K562 (cell line): ENCODE results near the gene DAPP1. TPM values are rescaled to one million over a fixed set of nuclear protein-coding genes. Genes with fewer than 3 reads are reported as not detected.

ENCODE experiments used
- ATAC-seq: fragments of 200-7000 bp; cut with Tn5 transposase; 3 replicates; pipeline ENCODE4 v1.9.1; 2020; ENCODE audit warnings: moderate library complexity
- BruUV-seq: library from RNA; stranded (reverse); fragments of 400-500 nt; replicated peaks from 2 replicates; lab custom pipeline; 2021; lab: Mats Ljungman, UMichigan
- CTCF ChIA-PET: fragments of 300-600 bp; formaldehyde crosslinking; extraction: SDS; loops from one replicate; lab custom pipeline; 2021; ENCODE audit warnings: low intra/inter-chr PET ratio; lab: Yijun Ruan, JAX
- POLR2A ChIA-PET: fragments of 300-600, 350-650 bp; sonication (Branson Sonifier 250); formaldehyde crosslinking; extraction: SDS; loops from one replicate; lab custom pipeline; 2021; ENCODE audit warnings: antibody characterized with exemption, inconsistent platforms; lab: Yijun Ruan, JAX
- DNase-seq, 4 experiments: peaks; one replicate each; pipeline versions ENCODE4 v3.0.0 to v3.0.0-alpha.2; 2011 to 2018; ENCODE audit warnings: low spot score in 3 of 4, mixed read lengths in 3 of 4; ENCODE audit errors: extremely low read depth in 1 of 4
- FAIRE-seq: peaks from 2 replicates; lab custom pipeline; 2011; peaks lifted over from hg19 to GRCh38; lab: Jason Lieb, UNC
- H2AFZ ChIP-seq: 2 replicates; pipeline ENCODE4 v1.6.0; 2011; ENCODE audit warnings: low read depth, low read length, control low read depth, inconsistent platforms
- H3K27ac ChIP-seq: fragments of 200-600 bp; 3 replicates; pipeline ENCODE4 v1.8.0; 2011; ENCODE audit warnings: low read depth, mild to moderate bottlenecking, control low read depth, inconsistent platforms, low read length, moderate library complexity, mixed read lengths; ENCODE audit errors: extremely low read depth
- H3K27me3 ChIP-seq, 2 experiments: fragments of 300-600 bp in 1 of 2; 2 replicates in 1 of 2; 3 replicates in 1 of 2; pipeline versions ENCODE4 v1.6.0 to v1.8.0; 2011; ENCODE audit warnings: inconsistent platforms in 2 of 2, low read length in 2 of 2, mild to moderate bottlenecking in 1 of 2, mixed read lengths in 1 of 2, moderate library complexity in 1 of 2; ENCODE audit not compliant: control insufficient read depth in 2 of 2, insufficient read depth in 2 of 2
- H3K36me3 ChIP-seq: fragments of 300-600 bp; 3 replicates; pipeline ENCODE4 v1.8.0; 2011; ENCODE audit warnings: mild to moderate bottlenecking, low read length, inconsistent platforms; ENCODE audit not compliant: control insufficient read depth, insufficient read depth
- H3K4me1 ChIP-seq, 2 experiments: fragments of 200-600 bp in 1 of 2; replicated peaks in 1 of 2; 2 replicates in 1 of 2; 3 replicates in 1 of 2; pipeline versions ENCODE4 v1.5.1 to v1.8.0; 2011; ENCODE audit warnings: inconsistent platforms in 2 of 2, low read length in 2 of 2, mild to moderate bottlenecking in 1 of 2, mixed read lengths in 1 of 2, moderate library complexity in 1 of 2; ENCODE audit not compliant: control insufficient read depth in 2 of 2, insufficient read depth in 2 of 2
- H3K4me2 ChIP-seq: 2 replicates; pipeline ENCODE4 v1.6.1; 2011; ENCODE audit warnings: low read length, control low read depth, inconsistent platforms, mixed read lengths; ENCODE audit not compliant: insufficient read depth
- H3K4me3 ChIP-seq: fragments of 200-600 bp; sonication (generic), shearing (Covaris generic); 2 replicates; pipeline ENCODE4 v1.5.1; 2016; ENCODE audit warnings: control low read depth, inconsistent platforms
- H3K79me2 ChIP-seq: fragments of 200-600 bp; 3 replicates; pipeline ENCODE4 v1.8.0; 2011; ENCODE audit warnings: low read length, inconsistent platforms; ENCODE audit not compliant: control insufficient read depth, insufficient read depth
- H3K9ac ChIP-seq, 2 experiments: 2 replicates each; pipeline versions ENCODE4 v1.6.0 to v1.6.1; 2011; ENCODE audit warnings: low read depth in 2 of 2, low read length in 2 of 2, control low read depth in 1 of 2, inconsistent platforms in 1 of 2, mild to moderate bottlenecking in 1 of 2, mixed read lengths in 1 of 2; ENCODE audit not compliant: insufficient read depth in 1 of 2
- H3K9me1 ChIP-seq: one replicate; pipeline ENCODE4 v1.6.0; 2011; ENCODE audit warnings: inconsistent platforms, mild to moderate bottlenecking, low read length, moderate library complexity; ENCODE audit not compliant: control insufficient read depth, insufficient read depth
- H3K9me3 ChIP-seq: replicated peaks from 2 replicates; pipeline ENCODE4 v1.5.1; 2011; ENCODE audit warnings: low read depth, low read length, inconsistent platforms; ENCODE audit not compliant: control insufficient read depth, insufficient read depth
- H4K20me1 ChIP-seq: replicated peaks from 2 replicates; pipeline ENCODE4 v1.6.1; 2011; ENCODE audit warnings: low read length, inconsistent platforms, mixed read lengths; ENCODE audit not compliant: control insufficient read depth, insufficient read depth
- FOXA1 ChIP-seq: fragments of 450-650 bp; IDR thresholded peaks from 2 replicates; pipeline ENCODE4 v1.6.1; 2016; ENCODE audit warnings: mild to moderate bottlenecking, borderline replicate concordance
- OTX1 ChIP-seq: fragments of 450-650 bp; formaldehyde crosslinking; IDR thresholded peaks from 2 replicates; pipeline ENCODE4 v1.4.0; 2022; ENCODE audit warnings: mild to moderate bottlenecking
- RAD21 ChIP-seq, 2 experiments: fragments of 250-450 bp in 1 of 2; fragments of 450-650 bp in 1 of 2; sonication (Bioruptor Pico) in 1 of 2; formaldehyde crosslinking in 1 of 2; IDR thresholded peaks in 1 of 2; conservative IDR thresholded peaks in 1 of 2; 2 replicates each; pipeline versions ENCODE4 v1.4.0 to v1.8.0; 2020 to 2022; ENCODE audit warnings: mild to moderate bottlenecking in 2 of 2, moderate library complexity in 1 of 2
- SIX5 ChIP-seq, 2 experiments: IDR thresholded peaks; 2 replicates each; pipeline ENCODE4 v1.6.1; 2011; ENCODE audit warnings: low read length in 2 of 2, borderline replicate concordance in 1 of 2, low read depth in 1 of 2, mild to moderate bottlenecking in 1 of 2, moderate library complexity in 1 of 2; ENCODE audit not compliant: insufficient read depth in 1 of 2
- SMAD2 ChIP-seq: fragments of 150-350 bp; IDR thresholded peaks from 2 replicates; pipeline ENCODE4 v1.6.1; 2014; ENCODE audit warnings: low read depth, mild to moderate bottlenecking, low read length
- ZNF217 ChIP-seq: sonication (generic); formaldehyde crosslinking; IDR thresholded peaks from 2 replicates; pipeline ENCODE4 v1.8.0; 2022; ENCODE audit warnings: mild to moderate bottlenecking, missing genetic modification reagents
- ZNF445 ChIP-seq: fragments of 250-450 bp; sonication (Bioruptor Pico); IDR thresholded peaks from 2 replicates; pipeline ENCODE4 v1.4.0; 2020; ENCODE audit warnings: low read depth, mild to moderate bottlenecking, moderate library complexity
- WGBS: fragments of 100-300 bp; shearing (Covaris generic); methylation state at CpG from one replicate; pipeline ENCODE4 v1.1.6; 2016; ENCODE audit warnings: low coverage, mixed read lengths; ENCODE audit not compliant: insufficient coverage; ENCODE audit errors: missing lambda C conversion rate; 5-methylcytosine and 5-hydroxymethylcytosine counted together
- in situ Hi-C: fragments of 300-500 bp; cut with MboI; formaldehyde crosslinking; loops from 4 replicates; pipeline ENCODE4 v1.15.0; 2018; ENCODE audit warnings: inconsistent platforms, mixed read lengths
- intact Hi-C: fragments of 100-400 bp; cut with micrococcal nuclease; formaldehyde crosslinking; loops from 2 replicates; pipeline ENCODE4 v1.14.2; 2022
- polyA plus RNA-seq, 8 experiments: library from polyadenylated mRNA; depleted of rRNA in 4 of 8; stranded (reverse) in 5 of 8; unstranded in 3 of 8; fragments of >200 nt; fragmentation: Nextera tagmentation in 2 of 8; fragmentation: Illumina TruSeq in 1 of 8; extraction: Ambion mirVana in 2 of 8; extraction: Trizol in 1 of 8; gene quantifications; 2 replicates each; pipeline versions ENCODE4 v1.2.1 to v1.2.3, GENCODE V29; 2011 to 2014; ENCODE audit warnings: inconsistent platforms in 1 of 8, missing spikeins in 1 of 8
- total RNA-seq, 7 experiments: library from RNA; depleted of rRNA in 6 of 7; stranded (reverse); fragments of >200 nt in 6 of 7; fragmentation: Illumina TruSeq in 2 of 7; extraction: Trizol in 2 of 7; gene quantifications; 2 replicates each; pipeline versions ENCODE4 v1.2.1 to v1.2.3, GENCODE V29; 2011 to 2021; ENCODE audit warnings: low replicate concordance in 1 of 7
- TF ChIP-seq, protein P1 (sequence below): fragments of 450-650 bp; formaldehyde crosslinking; IDR thresholded peaks from 2 replicates; pipeline ENCODE4 v1.4.0; 2022; ENCODE audit warnings: missing genetic modification characterization
- TF ChIP-seq, protein P2 (sequence below): fragments of 250-450 bp; sonication (Bioruptor Pico); IDR thresholded peaks from 2 replicates; pipeline ENCODE4 v1.5.0; 2021; ENCODE audit warnings: mild to moderate bottlenecking, borderline replicate concordance
- TF ChIP-seq, protein P3 (sequence below), 2 experiments: fragments of 450-650 bp in 1 of 2; sonication (generic) in 1 of 2; formaldehyde crosslinking in 1 of 2; IDR thresholded peaks in 1 of 2; conservative IDR thresholded peaks in 1 of 2; 2 replicates each; pipeline versions ENCODE4 v1.6.1 to v1.8.1; 2016 to 2023; ENCODE audit warnings: mild to moderate bottlenecking in 2 of 2, moderate library complexity in 2 of 2, inconsistent platforms in 1 of 2, missing genetic modification reagents in 1 of 2
- TF ChIP-seq, protein P4 (sequence below): sonication (generic); formaldehyde crosslinking; IDR thresholded peaks from 2 replicates; pipeline ENCODE4 v1.8.0; 2022; ENCODE audit warnings: missing genetic modification reagents, mild to moderate bottlenecking, moderate library complexity, borderline replicate concordance
- TF ChIP-seq, protein P5 (sequence below): sonication (generic); formaldehyde crosslinking; IDR thresholded peaks from 2 replicates; pipeline ENCODE4 v1.8.0; 2022; ENCODE audit warnings: mild to moderate bottlenecking, missing genetic modification reagents

The DAPP1 gene
- total and polyA plus RNA-seq, 9 of the 15 experiments (the other 6 are each of a cell fraction or from before 2014, with no cell fraction given): 1.9 to 7.2 (median 3.6) TPM

DNA sequence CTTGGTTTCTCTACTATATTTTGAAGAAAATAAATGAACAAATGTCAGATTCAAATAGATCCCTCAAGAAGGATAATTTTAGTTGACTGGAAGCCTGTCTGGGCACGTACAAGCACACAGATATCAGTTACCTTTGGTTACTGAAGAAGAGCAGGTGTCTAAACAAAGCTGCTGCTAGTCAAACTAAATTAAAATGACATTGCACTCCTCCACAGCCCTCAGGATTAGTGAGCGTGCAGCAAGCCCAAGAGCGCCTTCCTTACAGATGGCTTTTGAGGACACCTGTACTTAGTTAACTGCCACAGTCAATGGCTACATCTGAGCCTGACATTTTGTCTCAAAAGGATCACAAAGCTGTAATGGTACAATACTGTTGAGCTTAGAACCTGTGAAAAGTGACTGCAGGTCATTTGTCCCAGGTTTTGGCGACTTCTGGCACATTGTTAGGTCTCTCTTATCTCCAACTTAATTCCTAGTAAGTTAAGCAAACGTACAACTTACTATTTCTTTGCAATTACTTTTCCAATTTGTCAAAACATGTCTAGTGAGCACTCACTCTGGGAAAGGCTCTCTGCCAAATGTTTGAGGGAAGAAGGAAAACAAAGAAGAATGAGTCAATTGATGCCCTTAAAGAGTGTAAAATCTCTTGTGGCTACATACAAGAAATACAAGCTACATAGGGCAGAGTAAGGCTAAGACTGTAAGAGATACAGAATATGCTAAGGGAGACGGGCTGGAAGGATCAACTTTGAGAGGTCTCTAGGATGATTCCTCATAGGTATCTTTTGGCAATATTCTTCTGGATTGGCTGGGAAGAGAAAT lies 25.6 kb upstream of the DAPP1 start:
- H4K20me1 ChIP-seq: no peaks in the 10 kb centered on the region
- no peak overlapping the region for H3K4me3 ChIP-seq
- H2AFZ ChIP-seq: no peak overlapping the region
- no TSS peak for BruUV-seq
- ChIA-PET POLR2A (no interaction called here), CTCF (no interaction called here)
- H3K9me3 ChIP-seq: no peaks in the 10 kb centered on the region
- no peaks in the 10 kb centered on the region for H3K36me3 ChIP-seq
- intact Hi-C loops (no loop called here), in situ Hi-C loops (loop anchor here (10.0 kb wide), 1 partner anchor 226 kb away; the partner anchor contains the start of gene TRMT10A)
- no peak for FAIRE-seq
- H3K27me3 ChIP-seq: peaks cover 6 to 8% of the 10 kb centered on the region in 2 experiments; a peak in 4 of 5 replicates
- H3K4me1 ChIP-seq: no peaks in the 10 kb centered on the region
- DNase-seq: no peak
- no peaks in the 10 kb centered on the region for H3K79me2 ChIP-seq
- 0% methylated on average over 6 of the region's 6 CpGs for WGBS
- no peak overlapping the region for H3K27ac ChIP-seq
- H3K4me2 ChIP-seq: no peak overlapping the region
- H3K9ac ChIP-seq: no peak overlapping the region
- H3K9me1 ChIP-seq: no peaks in the 10 kb centered on the region
- ATAC-seq: no peak
- TF ChIP-seq SMAD2: no peak
- TF ChIP-seq, protein P1, sequence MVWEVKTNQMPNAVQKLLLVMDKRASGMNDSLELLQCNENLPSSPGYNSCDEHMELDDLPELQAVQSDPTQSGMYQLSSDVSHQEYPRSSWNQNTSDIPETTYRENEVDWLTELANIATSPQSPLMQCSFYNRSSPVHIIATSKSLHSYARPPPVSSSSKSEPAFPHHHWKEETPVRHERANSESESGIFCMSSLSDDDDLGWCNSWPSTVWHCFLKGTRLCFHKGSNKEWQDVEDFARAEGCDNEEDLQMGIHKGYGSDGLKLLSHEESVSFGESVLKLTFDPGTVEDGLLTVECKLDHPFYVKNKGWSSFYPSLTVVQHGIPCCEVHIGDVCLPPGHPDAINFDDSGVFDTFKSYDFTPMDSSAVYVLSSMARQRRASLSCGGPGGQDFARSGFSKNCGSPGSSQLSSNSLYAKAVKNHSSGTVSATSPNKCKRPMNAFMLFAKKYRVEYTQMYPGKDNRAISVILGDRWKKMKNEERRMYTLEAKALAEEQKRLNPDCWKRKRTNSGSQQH: no peak
- TF ChIP-seq, protein P2, sequence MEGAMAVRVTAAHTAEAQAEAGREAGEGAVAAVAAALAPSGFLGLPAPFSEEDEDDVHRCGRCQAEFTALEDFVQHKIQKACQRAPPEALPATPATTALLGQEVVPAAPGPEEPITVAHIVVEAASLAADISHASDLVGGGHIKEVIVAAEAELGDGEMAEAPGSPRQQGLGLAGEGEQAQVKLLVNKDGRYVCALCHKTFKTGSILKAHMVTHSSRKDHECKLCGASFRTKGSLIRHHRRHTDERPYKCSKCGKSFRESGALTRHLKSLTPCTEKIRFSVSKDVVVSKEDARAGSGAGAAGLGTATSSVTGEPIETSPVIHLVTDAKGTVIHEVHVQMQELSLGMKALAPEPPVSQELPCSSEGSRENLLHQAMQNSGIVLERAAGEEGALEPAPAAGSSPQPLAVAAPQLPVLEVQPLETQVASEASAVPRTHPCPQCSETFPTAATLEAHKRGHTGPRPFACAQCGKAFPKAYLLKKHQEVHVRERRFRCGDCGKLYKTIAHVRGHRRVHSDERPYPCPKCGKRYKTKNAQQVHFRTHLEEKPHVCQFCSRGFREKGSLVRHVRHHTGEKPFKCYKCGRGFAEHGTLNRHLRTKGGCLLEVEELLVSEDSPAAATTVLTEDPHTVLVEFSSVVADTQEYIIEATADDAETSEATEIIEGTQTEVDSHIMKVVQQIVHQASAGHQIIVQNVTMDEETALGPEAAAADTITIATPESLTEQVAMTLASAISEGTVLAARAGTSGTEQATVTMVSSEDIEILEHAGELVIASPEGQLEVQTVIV (CRISPR knock-in tag): no peak
- no peak for TF ChIP-seq FOXA1
- no peak for TF ChIP-seq ZNF445 (CRISPR knock-in tag)
- no peak for TF ChIP-seq ZNF217
- no peak for TF ChIP-seq SIX5 (IDR thresholded peaks at IDR 0.05; ENCODE audit: borderline replicate concordance in 1 of 2, insufficient read depth in 1 of 2, low read depth in 1 of 2, low read length in 2 of 2)
- TF ChIP-seq, protein P3, sequence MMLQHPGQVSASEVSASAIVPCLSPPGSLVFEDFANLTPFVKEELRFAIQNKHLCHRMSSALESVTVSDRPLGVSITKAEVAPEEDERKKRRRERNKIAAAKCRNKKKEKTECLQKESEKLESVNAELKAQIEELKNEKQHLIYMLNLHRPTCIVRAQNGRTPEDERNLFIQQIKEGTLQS (IDR thresholded peaks at IDR 0.05): no peak
- TF ChIP-seq, protein P3 (CRISPR knock-in tag; conservative IDR thresholded peaks at IDR 0.05): no peak
- TF ChIP-seq, protein P4, sequence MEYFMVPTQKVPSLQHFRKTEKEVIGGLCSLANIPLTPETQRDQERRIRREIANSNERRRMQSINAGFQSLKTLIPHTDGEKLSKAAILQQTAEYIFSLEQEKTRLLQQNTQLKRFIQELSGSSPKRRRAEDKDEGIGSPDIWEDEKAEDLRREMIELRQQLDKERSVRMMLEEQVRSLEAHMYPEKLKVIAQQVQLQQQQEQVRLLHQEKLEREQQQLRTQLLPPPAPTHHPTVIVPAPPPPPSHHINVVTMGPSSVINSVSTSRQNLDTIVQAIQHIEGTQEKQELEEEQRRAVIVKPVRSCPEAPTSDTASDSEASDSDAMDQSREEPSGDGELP (CRISPR knock-in tag): no peak
- TF ChIP-seq RAD21 (CRISPR knock-in tag; conservative IDR thresholded peaks at IDR 0.05 in 1 of 2, IDR thresholded peaks at IDR 0.05 in 1 of 2): no peak
- TF ChIP-seq OTX1: no peak
- TF ChIP-seq, protein P5, sequence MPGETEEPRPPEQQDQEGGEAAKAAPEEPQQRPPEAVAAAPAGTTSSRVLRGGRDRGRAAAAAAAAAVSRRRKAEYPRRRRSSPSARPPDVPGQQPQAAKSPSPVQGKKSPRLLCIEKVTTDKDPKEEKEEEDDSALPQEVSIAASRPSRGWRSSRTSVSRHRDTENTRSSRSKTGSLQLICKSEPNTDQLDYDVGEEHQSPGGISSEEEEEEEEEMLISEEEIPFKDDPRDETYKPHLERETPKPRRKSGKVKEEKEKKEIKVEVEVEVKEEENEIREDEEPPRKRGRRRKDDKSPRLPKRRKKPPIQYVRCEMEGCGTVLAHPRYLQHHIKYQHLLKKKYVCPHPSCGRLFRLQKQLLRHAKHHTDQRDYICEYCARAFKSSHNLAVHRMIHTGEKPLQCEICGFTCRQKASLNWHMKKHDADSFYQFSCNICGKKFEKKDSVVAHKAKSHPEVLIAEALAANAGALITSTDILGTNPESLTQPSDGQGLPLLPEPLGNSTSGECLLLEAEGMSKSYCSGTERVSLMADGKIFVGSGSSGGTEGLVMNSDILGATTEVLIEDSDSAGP: no peak
